LNCAP (cell line): ENCODE data around the gene RBM25.

Source experiments
- CTCF ChIP-seq: fragments of 450-650 bp; IDR thresholded peaks from 2 replicates; pipeline ENCODE4 v1.5.1; 2017; ENCODE audit warnings: mild to moderate bottlenecking

RBM25 gene

GRCh38 chr14:73027984-73028383 lies 30.4 kb upstream of the RBM25 start:
- TF ChIP-seq CTCF, result no peak

- TF ChIP-seq CTCF, result no peak
Measured at GRCh38 chr14:73047808-73048207, 10.5 kb upstream of the RBM25 start.

GRCh38 chr14:73049428-73049827 lies 8.9 kb upstream of the RBM25 start:
- no peak for TF ChIP-seq CTCF

GRCh38 chr14:73055251-73055650 lies 3.1 kb upstream of the RBM25 start:
- TF ChIP-seq CTCF, result no peak

- no peak for TF ChIP-seq CTCF
Measured at GRCh38 chr14:73057944-73058223, 450 bp upstream of the RBM25 start.

GRCh38 chr14:73058922-73059673 lies 764 bp downstream of the RBM25 start:
- no peak for TF ChIP-seq CTCF

GRCh38 chr14:73069585-73069984 lies 11.3 kb downstream of the RBM25 start:
- no peak for TF ChIP-seq CTCF

- no peak for TF ChIP-seq CTCF
Measured at GRCh38 chr14:73091044-73091443, 32.7 kb downstream of the RBM25 start.
